GM12878 (cell line): ENCODE measurements around the gene UGT8.

Source experiments
- EP300 ChIP-seq, 2 experiments: fragments of 150-350 bp in 1 of 2; IDR thresholded peaks; 2 replicates each; pipeline ENCODE4 v1.6.1; 2011 to 2012; ENCODE audit warnings: low read depth in 2 of 2, low read length in 2 of 2, borderline replicate concordance in 1 of 2, improper control_type of control experiment in 1 of 2, inconsistent platforms in 1 of 2; ENCODE audit not compliant: control insufficient read depth in 1 of 2
- EZH2 ChIP-seq: IDR thresholded peaks from 2 replicates; pipeline ENCODE4 v1.6.1; 2012; ENCODE audit warnings: low read depth, mild to moderate bottlenecking, control low read depth, inconsistent platforms, low read length, borderline replicate concordance; ENCODE audit not compliant: control insufficient read depth
- HDAC2 ChIP-seq: fragments of 200-600 bp; sonication (generic); IDR thresholded peaks from 2 replicates; pipeline ENCODE4 v1.6.1; 2017
- NBN ChIP-seq: fragments of 450-650 bp; IDR thresholded peaks from 2 replicates; pipeline ENCODE4 v1.6.1; 2016
- POLR2A ChIP-seq: IDR thresholded peaks from 2 replicates; pipeline ENCODE4 v1.6.1; 2011; ENCODE audit warnings: low read depth, mild to moderate bottlenecking, low read length
- POLR2AphosphoS5 ChIP-seq: IDR thresholded peaks from 2 replicates; pipeline ENCODE4 v1.6.1; 2011; ENCODE audit warnings: mild to moderate bottlenecking, low read length, inconsistent platforms
- TCF7 ChIP-seq: IDR thresholded peaks from 2 replicates; pipeline ENCODE4 v1.6.1; 2014; ENCODE audit warnings: antibody characterized with exemption, borderline replicate concordance
- TF ChIP-seq, protein P1 (sequence below), 3 experiments: IDR thresholded peaks in 2 of 3; conservative IDR thresholded peaks in 1 of 3; 2 replicates each; pipeline ENCODE4 v1.5.1; 2011; ENCODE audit warnings: low read depth in 3 of 3, low read length in 3 of 3, mild to moderate bottlenecking in 3 of 3, control low read depth in 2 of 3, moderate library complexity in 2 of 3, inconsistent platforms in 1 of 3, mixed read lengths in 1 of 3; ENCODE audit not compliant: control insufficient read depth in 2 of 3, insufficient read depth in 1 of 3; ENCODE audit errors: extremely low read depth in 1 of 3
- TF ChIP-seq, protein P2 (sequence below): IDR thresholded peaks from 2 replicates; pipeline ENCODE4 v1.6.1; 2011; ENCODE audit warnings: low read depth, low read length, improper control_type of control experiment, borderline replicate concordance

GRCh38 chr4:114561590-114561989 is 37.0 kb upstream of the UGT8 start:
- TF ChIP-seq, protein P1, sequence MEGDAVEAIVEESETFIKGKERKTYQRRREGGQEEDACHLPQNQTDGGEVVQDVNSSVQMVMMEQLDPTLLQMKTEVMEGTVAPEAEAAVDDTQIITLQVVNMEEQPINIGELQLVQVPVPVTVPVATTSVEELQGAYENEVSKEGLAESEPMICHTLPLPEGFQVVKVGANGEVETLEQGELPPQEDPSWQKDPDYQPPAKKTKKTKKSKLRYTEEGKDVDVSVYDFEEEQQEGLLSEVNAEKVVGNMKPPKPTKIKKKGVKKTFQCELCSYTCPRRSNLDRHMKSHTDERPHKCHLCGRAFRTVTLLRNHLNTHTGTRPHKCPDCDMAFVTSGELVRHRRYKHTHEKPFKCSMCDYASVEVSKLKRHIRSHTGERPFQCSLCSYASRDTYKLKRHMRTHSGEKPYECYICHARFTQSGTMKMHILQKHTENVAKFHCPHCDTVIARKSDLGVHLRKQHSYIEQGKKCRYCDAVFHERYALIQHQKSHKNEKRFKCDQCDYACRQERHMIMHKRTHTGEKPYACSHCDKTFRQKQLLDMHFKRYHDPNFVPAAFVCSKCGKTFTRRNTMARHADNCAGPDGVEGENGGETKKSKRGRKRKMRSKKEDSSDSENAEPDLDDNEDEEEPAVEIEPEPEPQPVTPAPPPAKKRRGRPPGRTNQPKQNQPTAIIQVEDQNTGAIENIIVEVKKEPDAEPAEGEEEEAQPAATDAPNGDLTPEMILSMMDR (IDR thresholded peaks at IDR 0.05 in 2 of 3, conservative IDR thresholded peaks at IDR 0.05 in 1 of 3; ENCODE audit: control insufficient read depth in 2 of 3, extremely low read depth in 1 of 3, insufficient read depth in 1 of 3, low read depth in 3 of 3, low read length in 3 of 3): no peak
- TF ChIP-seq EP300 (IDR thresholded peaks at IDR 0.05; ENCODE audit: borderline replicate concordance in 1 of 2, control insufficient read depth in 1 of 2, low read depth in 2 of 2, low read length in 2 of 2): no peak
- TF ChIP-seq HDAC2: no peak
- TF ChIP-seq, protein P2, sequence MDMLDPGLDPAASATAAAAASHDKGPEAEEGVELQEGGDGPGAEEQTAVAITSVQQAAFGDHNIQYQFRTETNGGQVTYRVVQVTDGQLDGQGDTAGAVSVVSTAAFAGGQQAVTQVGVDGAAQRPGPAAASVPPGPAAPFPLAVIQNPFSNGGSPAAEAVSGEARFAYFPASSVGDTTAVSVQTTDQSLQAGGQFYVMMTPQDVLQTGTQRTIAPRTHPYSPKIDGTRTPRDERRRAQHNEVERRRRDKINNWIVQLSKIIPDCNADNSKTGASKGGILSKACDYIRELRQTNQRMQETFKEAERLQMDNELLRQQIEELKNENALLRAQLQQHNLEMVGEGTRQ: no peak
- TF ChIP-seq EZH2: no peak
- TF ChIP-seq POLR2AphosphoS5: no peak
- TF ChIP-seq NBN: no peak
- TF ChIP-seq TCF7: no peak
- TF ChIP-seq POLR2A: no peak
